Neural progenitor cell (in vitro differentiated cells): ENCODE measurements around the gene ITGA2B. TPM values are rescaled to one million over a fixed set of nuclear protein-coding genes. Genes with fewer than 3 reads are reported as not detected.

Experiments
- DNase-seq: peaks from one replicate; pipeline ENCODE4 v3.0.0-alpha.2; 2016; ENCODE audit warnings: low spot score
- H2AFZ ChIP-seq: fragments of 200-600 bp; sonication (generic); replicated peaks from 2 replicates; pipeline ENCODE4 v1.6.1; 2016; ENCODE audit warnings: antibody characterized with exemption
- H3F3A ChIP-seq: fragments of 200-600 bp; sonication (generic); 2 replicates; pipeline ENCODE4 v1.6.1; 2016; ENCODE audit warnings: antibody characterized with exemption, low read depth
- H3K27ac ChIP-seq: fragments of 200-600 bp; sonication (generic); 2 replicates; pipeline ENCODE4 v1.5.1; 2016; ENCODE audit warnings: mild to moderate bottlenecking
- H3K27me3 ChIP-seq: fragments of 200-600 bp; sonication (generic); 2 replicates; pipeline ENCODE4 v1.6.1; 2016; ENCODE audit warnings: mild to moderate bottlenecking, moderate library complexity
- H3K36me3 ChIP-seq: fragments of 200-600 bp; sonication (generic); 2 replicates; pipeline ENCODE4 v1.5.1; 2016
- H3K4me1 ChIP-seq: fragments of 200-600 bp; sonication (generic); 2 replicates; pipeline ENCODE4 v1.6.1; 2016; ENCODE audit warnings: mixed run types
- H3K4me2 ChIP-seq: fragments of 200-600 bp; sonication (generic); 2 replicates; pipeline ENCODE4 v1.6.1; 2016
- H3K4me3 ChIP-seq: fragments of 200-600 bp; sonication (generic); 2 replicates; pipeline ENCODE4 v1.5.1; 2016
- H3K79me2 ChIP-seq: fragments of 200-600 bp; sonication (generic); 2 replicates; pipeline ENCODE4 v1.6.1; 2016; ENCODE audit warnings: low read depth
- H3K9ac ChIP-seq: fragments of 200-600 bp; sonication (generic); 2 replicates; pipeline ENCODE4 v1.6.1; 2016
- H3K9me3 ChIP-seq: fragments of 200-600 bp; sonication (generic); 2 replicates; pipeline ENCODE4 v1.5.1; 2016; ENCODE audit warnings: low read depth
- H4K20me1 ChIP-seq: fragments of 200-600 bp; sonication (generic); 2 replicates; pipeline ENCODE4 v1.6.1; 2016; ENCODE audit warnings: low read depth
- H3K27ac Mint-ChIP-seq: 3 replicates; pipeline ENCODE4 v1.8.0; 2021; ENCODE audit warnings: mixed read lengths
- H3K27me3 Mint-ChIP-seq: 2 replicates; pipeline ENCODE4 v1.8.0; 2022; ENCODE audit warnings: low read depth, mild to moderate bottlenecking, inconsistent platforms, moderate library complexity, mixed read lengths; ENCODE audit not compliant: insufficient read depth
- H3K36me3 Mint-ChIP-seq: 3 replicates; pipeline ENCODE4 v1.8.0; 2021; ENCODE audit warnings: mixed read lengths
- H3K4me1 Mint-ChIP-seq: 3 replicates; pipeline ENCODE4 v1.8.0; 2021; ENCODE audit warnings: mixed read lengths
- H3K4me3 Mint-ChIP-seq: 3 replicates; pipeline ENCODE4 v1.8.0; 2021; ENCODE audit warnings: mild to moderate bottlenecking, moderate library complexity, mixed read lengths
- H3K9me3 Mint-ChIP-seq: 3 replicates; pipeline ENCODE4 v1.8.0; 2020; ENCODE audit warnings: mixed read lengths
- CTCF ChIP-seq: fragments of 200-600 bp; sonication (generic); IDR thresholded peaks from 2 replicates; pipeline ENCODE4 v1.5.1; 2017; ENCODE audit warnings: antibody characterized with exemption, mild to moderate bottlenecking
- EZH2 ChIP-seq: fragments of 200-600 bp; sonication (generic); IDR thresholded peaks from 2 replicates; pipeline ENCODE4 v1.6.1; 2017; ENCODE audit warnings: antibody characterized with exemption, mild to moderate bottlenecking, moderate library complexity
- EZH2phosphoT487 ChIP-seq: fragments of 200-600 bp; sonication (generic); IDR thresholded peaks from 2 replicates; pipeline ENCODE4 v1.6.1; 2017; ENCODE audit warnings: antibody characterized with exemption
- total RNA-seq: library from RNA; depleted of rRNA; stranded (reverse); fragments of >200 nt; gene quantifications from 2 replicates; pipeline ENCODE4 v1.2.3, GENCODE V29; 2015; ENCODE audit warnings: low replicate concordance

The ITGA2B gene
- total RNA-seq = 4.7 and 8.0 TPM in 2 replicates

GRCh38 chr17:44389281-44389680 is at the start of gene ITGA2B:
Gene ITGA2B, minus strand, starts transcription at chr17:44389649. Its CDS starts 176 bp downstream, at chr17:44389473.
- H3K36me3 Mint-ChIP-seq = no peaks in the 10 kb centered on the region
- Histone ChIP-seq H3K9ac (no peak within 1 kb of the TSS), H3K9me3 (no peaks in the 10 kb centered on the region), H3K4me2 (no peak within 1 kb of the TSS), H3K4me3 (no peak within 1 kb of the TSS), H3K79me2 (no peaks in the 10 kb centered on the region), H4K20me1 (no peaks in the 10 kb centered on the region), H3F3A (peaks cover 17% of the 10 kb centered on the region), H3K4me1 (peaks cover 4% of the 10 kb centered on the region), H2AFZ (no peak within 1 kb of the TSS), H3K36me3 (no peaks in the 10 kb centered on the region), H3K27me3 (peaks cover 27% of the 10 kb centered on the region), H3K27ac (no peak within 1 kb of the TSS)
- DNase-seq = no peak
- peaks cover 13% of the 10 kb centered on the region for H3K27me3 Mint-ChIP-seq
- peaks cover 9% of the 10 kb centered on the region for H3K4me1 Mint-ChIP-seq
- H3K27ac Mint-ChIP-seq = no peak within 1 kb of the TSS
- TF ChIP-seq EZH2phosphoT487 (no peak), EZH2 (no peak), CTCF (no peak)
- H3K9me3 Mint-ChIP-seq = peaks cover 3% of the 10 kb centered on the region
- H3K4me3 Mint-ChIP-seq = no peak within 1 kb of the TSS

- H3K4me2 ChIP-seq = no peak overlapping the region
- Mint-ChIP-seq H3K4me1 (peaks cover 12% of the 10 kb centered on the region), H3K4me3 (no peak overlapping the region), H3K27me3 (no peaks in the 10 kb centered on the region), H3K9me3 (no peaks in the 10 kb centered on the region), H3K36me3 (peaks cover 8% of the 10 kb centered on the region), H3K27ac (no peak overlapping the region)
- DNase-seq = no peak
- peaks cover 14% of the 10 kb centered on the region for H3K36me3 ChIP-seq
- H4K20me1 ChIP-seq = peaks cover 70% of the 10 kb centered on the region
- H3K9ac ChIP-seq = no peak overlapping the region
- peaks cover 19% of the 10 kb centered on the region for H3K4me1 ChIP-seq
- H3K9me3 ChIP-seq = no peaks in the 10 kb centered on the region
- no peaks in the 10 kb centered on the region for H3K27me3 ChIP-seq
- peak overlapping the region; percentile 65 for H3K27ac ChIP-seq
- peaks cover 76% of the 10 kb centered on the region for H3K79me2 ChIP-seq
- H2AFZ ChIP-seq = no peak overlapping the region
- no peak overlapping the region for H3K4me3 ChIP-seq
- no peak for TF ChIP-seq EZH2
- no peak for TF ChIP-seq EZH2phosphoT487
- TF ChIP-seq CTCF = no peak
- peaks cover 12% of the 10 kb centered on the region for H3F3A ChIP-seq
Measured at GRCh38 chr17:44439168-44439567, 49.7 kb upstream of the ITGA2B start.

GRCh38 chr17:44438636-44439035 is 49.2 kb upstream of the ITGA2B start:
- Histone ChIP-seq H3K36me3 (peaks cover 14% of the 10 kb centered on the region), H4K20me1 (peaks cover 64% of the 10 kb centered on the region), H3K79me2 (peaks cover 75% of the 10 kb centered on the region), H3K4me2 (peak overlapping the region; percentile 19), H3K9ac (peak overlapping the region; percentile 40), H3F3A (peaks cover 12% of the 10 kb centered on the region), H3K4me3 (no peak overlapping the region), H3K27me3 (no peaks in the 10 kb centered on the region), H3K4me1 (peaks cover 19% of the 10 kb centered on the region), H3K27ac (peak overlapping the region; percentile 65), H2AFZ (no peak overlapping the region), H3K9me3 (no peaks in the 10 kb centered on the region)
- no peaks in the 10 kb centered on the region for H3K27me3 Mint-ChIP-seq
- no peak overlapping the region for H3K4me3 Mint-ChIP-seq
- peak; percentile 6 for DNase-seq
- peaks cover 10% of the 10 kb centered on the region for H3K36me3 Mint-ChIP-seq
- TF ChIP-seq EZH2 (no peak), EZH2phosphoT487 (no peak), CTCF (no peak)
- no peak overlapping the region for H3K27ac Mint-ChIP-seq
- H3K4me1 Mint-ChIP-seq = peaks cover 11% of the 10 kb centered on the region
- no peaks in the 10 kb centered on the region for H3K9me3 Mint-ChIP-seq
